NCI-H524 (cell line): ENCODE results near the gene ZSWIM1.
"Not testable (repeated sequence)": the region's sequence is repeated elsewhere in the genome, so short reads cannot be mapped to it uniquely, and the experiment has no call there.

Source experiments
- DNase-seq, 2 experiments: peaks; one replicate each; lab custom pipeline; 2025; lab: John Stamatoyannopoulos, UW

Gene ZSWIM1

DNA sequence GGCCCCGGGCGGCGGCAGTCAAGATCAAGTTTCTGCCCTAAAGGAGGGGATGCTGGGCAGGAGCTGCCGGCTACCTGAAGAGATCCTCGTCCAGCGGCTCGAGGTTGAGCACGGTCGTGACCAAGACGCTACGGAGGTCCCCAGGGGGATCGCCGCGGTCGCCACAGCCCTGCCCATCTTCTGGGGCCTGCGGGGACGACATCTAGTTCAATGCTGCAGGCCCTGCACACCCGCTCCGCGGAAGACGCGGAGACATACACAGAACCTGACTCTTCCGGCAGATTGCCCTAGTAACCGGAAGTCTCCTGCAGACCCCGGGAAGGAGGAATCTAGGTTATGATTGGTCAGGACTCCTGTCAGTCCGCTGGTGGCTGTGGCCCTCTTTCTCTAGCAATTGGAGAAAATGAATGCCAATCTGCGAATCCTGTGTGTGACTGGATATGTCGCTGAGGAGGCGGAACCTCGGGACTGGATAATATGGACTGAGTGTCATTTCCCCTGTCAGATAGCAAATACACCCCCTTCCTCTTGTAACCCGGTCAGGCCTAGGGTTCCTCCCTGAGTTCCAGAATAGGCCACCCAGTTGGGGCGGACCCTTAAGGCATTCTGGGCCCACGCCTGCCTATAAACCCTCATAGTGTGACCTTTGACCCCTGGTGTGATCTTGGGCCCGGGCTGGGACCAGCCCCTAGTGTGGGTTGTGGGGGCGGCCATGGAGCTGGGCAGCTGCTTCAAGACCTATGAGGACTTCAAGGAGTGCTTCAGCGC is 23.7 kb upstream of the ZSWIM1 start, which contains the start of the genes ACOT8 and ZSWIM3:
ACOT8 (minus strand) TSS at position 279 of the 768 bp plus-strand sequence; CDS start at position 202, 77 bp downstream.
ZSWIM3 (plus strand) TSS at position 501 of the 768 bp plus-strand sequence; CDS start at position 713, 212 bp downstream.
- DNase-seq: peak; percentile 100

DNA sequence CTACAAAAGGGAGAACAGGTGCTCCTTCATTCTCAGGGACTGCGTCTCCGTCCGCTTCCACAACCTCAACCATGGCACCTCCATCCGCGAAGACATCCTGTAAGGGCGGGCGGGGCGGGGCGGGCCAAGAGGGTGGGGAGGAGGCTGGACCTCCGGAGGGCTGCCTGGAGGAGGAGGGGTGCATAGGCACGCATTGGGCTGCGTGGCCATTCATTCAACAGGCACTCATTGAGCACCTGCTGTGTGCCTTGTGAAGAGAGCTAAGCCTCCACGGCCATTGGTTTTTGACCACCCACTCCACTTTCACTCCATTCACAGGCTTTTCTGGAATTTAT is 23.2 kb upstream of the ZSWIM1 start:
- DNase-seq: no peak

DNA sequence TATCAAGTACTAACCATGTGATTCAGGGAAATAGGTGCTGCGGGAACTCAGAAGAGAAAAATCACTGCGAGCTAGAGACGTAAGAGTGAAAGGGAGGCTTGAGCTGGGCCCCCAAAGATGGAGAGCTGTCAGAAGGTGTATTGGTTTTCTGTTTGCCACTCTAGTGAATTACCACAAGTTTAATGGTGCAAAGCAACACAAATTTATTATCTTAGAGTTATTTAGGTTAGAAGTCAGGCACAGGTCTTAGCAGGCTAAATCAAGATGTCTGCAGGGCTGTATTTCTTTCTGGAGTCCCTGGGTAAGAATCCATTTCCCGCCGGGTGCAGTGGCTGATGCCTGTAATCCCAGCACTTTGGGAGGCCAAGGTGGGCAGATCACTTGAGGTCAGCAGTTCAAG is 21.1 kb upstream of the ZSWIM1 start:
- no peak for DNase-seq

DNA sequence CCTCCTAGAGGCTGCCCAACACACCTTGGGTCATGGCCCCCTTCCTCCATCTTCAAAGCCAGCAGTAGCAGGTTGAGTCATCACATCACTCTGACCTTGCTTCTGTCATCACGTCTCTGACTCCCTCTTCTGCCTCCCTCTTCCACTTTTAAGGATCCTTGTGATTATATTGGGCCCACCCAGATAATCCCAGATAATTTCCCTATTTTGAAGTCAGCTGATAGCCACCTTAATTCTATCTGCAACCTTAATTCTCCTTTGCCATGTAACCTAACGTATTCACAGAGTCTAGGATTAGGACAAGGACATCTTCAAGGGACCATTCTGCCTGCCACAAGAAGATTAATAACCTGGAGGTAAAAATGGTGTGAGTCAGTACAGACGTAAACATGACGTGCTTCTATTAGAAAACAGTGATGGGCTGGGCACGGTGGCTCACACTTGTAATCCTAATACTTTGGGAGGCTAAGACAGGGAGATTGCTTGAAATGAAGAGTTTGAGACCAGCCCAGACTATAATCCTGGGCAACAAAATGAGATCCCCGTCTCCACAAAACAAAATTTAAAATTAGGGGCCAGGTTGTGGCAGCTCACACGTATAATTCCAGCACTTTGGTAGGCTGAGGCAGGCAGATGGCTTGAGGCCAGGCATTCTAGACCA is 20.3 kb upstream of the ZSWIM1 start:
- DNase-seq: peak in 1 of 2 experiments; percentile 35

DNA sequence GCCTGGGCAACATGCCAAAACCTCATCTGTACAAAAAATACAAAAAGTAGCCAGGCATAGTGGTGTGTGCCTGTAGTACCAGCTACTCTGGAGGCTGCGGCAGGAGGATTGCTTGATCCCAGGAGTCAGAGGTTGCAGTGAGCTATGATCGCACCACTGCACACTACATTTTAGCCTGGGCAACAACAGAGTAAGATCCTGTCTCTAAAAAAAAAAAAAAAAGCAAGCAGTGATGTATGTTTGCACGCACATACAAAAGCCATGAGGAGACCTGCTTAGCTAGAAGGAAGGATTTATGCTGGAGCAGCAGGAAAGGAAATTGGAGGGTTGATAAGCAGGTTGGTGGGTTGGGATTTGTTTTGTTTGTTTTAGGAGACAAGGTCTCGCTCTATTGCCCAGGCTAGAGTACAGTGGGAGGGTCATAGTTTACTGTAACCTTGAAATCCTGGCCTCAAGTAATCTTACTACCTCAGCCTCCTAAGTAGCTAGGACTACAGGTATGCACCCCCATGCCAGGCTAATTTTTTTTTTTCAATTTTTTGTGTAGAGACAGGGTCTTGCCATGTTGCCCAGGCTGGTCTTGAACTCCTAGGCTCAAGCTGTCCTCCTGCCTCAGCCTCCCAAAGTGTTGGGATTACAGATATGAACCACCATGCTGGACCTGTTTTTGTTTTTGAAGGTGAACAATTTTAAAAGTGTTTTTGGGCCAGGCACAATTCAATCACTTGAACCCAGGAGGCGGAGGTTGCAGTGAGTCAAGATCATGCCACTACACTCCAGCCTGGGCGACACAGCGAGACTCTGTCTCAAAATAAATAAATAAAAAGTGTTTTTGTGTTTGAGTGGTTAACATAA is 19.6 kb upstream of the ZSWIM1 start:
- peak in 1 of 2 experiments; percentile 4 for DNase-seq

DNA sequence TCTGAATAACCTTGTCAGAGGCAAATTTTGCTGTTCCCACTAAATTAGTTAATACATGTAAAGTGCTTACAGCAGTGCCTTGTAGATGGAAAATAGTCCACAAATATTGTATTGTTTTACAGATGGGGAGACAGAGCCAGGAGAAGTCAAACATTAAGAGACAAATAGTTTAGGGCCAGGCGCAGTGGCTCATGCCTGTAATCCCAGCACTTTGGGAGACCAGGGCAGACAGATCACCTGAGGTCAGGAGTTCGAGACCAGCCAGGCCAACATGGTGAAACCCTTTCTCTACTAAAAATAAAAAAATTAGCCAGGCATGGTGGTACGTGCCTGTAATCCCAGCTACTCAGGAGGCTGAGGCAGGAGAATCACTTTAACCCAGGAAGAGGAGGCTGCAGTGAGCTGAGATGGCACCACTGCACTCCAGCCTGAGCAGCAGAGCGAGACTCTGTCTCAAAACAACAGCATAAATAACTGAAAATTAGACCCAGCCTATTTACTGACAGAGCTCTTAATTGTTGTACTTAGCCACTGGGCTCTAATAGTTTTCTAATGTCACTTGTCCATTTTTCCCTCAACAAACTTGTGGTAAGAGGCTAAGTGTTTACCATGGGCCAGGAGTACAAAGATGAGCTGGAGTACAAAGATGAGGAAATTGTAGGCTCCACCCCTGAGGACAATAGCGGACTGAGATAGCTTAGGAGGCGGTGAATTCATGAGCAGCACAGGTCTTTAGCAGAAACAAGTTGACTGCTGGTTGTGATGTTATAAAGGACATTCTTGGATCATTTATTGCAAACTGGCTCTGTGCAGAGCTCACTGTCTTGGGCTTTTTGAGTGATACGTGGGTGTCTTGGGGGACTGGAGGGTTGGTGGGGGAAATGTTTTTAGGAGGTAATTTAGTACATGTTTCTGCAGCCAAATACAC is 17.2 kb upstream of the ZSWIM1 start:
- no peak for DNase-seq

DNA sequence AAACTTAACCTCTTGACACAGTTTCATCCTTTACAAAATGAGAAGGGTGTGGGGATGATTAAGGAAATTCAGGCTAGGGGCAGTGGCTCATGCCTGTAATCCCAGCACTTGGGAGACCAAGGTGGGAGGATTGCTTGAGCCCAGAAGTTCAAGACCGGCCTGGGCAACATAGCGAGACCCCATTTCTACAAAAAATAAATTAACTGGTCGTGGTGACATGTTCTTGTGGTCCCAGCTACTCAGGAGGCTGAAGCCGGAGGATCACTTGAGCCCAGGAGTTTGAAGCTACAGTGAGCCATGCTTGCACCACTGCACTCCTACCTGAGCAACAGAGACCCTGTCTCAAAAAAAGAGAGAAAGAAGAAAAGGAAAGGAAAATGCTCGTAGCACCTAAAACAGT is 14.6 kb upstream of the ZSWIM1 start:
- no peak for DNase-seq

DNA sequence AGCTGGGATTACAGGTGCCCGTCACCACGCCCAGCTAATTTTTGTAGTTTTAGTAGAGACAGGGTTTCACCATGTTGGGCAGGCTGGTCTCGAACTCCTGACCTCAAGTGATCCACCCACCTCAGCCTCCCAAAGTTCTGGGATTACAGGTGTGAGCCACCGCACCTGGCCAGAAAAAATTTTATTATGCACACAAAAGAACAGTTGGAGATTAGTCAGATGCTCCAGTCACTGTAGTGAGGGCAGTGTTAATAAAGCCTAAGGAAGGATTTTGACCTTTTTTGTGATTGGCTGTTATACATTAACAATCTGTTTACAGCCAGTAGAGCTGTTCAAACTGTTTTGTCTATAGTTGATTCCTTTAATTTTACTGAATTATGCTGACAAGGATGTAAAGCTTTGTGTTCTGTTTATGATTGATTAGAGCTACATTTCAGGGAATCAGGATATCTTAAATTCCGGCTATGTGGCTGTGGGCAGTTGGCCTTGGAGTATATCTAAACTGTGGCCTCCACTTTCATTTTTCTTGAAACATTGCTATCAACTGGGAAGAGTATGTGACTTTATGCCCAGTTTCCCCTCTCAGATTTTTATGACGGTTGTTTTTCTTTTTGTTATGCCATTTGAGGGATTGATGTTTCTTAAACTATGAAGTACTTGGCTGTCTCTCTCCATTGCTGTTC is 13.8 kb upstream of the ZSWIM1 start:
- no peak for DNase-seq

DNA sequence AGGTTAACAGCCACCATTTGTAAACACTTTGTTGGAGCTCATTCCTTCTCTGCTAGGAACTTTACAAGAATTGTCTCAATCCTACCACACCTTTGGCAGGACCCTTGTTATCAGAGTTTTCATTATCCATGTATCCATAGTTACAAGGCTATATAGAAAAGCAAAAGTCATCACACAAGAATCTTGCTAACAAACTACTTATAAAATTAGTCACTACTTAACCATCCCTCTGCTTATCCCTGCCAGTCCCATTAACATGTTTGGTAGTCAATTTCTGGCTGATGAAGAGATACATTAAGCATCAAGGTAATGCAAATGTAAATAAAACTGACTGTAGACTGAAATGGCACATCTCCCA is 13.2 kb upstream of the ZSWIM1 start:
- no peak for DNase-seq

DNA sequence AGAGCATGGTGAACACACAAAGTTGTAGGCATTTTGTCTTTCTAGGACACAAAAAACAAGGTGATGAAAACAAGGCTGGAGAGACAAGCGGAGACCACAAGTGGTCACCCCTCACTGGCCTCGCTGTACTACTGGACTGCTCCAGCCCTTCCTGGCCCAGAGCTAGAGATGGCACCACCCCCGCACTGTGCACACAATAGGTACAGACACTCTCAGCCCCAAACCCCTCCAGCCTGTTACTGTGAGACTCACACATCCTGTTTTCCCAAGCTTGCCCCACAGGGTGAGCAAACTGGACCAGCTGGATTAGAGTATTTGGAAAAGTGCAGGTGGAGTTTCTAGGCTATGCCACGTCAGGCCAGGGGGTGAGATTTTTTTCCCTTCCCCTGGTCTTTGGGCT is 8.4 kb upstream of the ZSWIM1 start:
- no peak for DNase-seq

DNA sequence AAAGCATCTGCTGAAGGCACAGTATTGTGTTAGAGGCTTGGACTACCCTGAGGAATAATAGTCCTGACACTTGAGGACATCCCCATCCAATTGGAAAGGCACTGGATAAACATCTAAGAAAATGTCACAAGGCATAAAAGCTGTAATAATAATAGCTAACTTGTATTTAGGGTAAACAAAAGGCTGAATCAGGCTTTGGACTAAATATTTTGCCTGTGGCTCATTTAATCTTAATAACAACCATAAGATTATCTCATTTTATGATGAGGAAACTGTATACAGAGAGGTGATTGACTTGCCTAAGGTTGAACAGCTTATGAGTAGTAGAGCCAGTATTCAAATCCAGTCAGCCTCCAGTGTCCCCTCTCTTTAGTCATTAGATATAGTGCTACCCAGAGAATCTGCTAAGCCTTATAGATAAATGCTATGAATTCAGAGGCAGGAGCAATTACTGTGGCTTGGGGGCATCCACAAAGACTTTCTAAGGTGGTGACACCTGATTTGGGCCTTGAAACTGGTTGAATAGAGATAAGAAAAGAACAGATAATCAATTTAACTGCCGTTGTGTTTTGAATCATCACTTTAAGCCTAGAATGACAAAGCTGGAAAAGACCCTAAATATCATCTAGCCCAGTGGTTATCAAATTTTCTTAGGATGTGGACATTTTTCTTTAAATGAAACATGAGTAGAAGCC is 7.5 kb upstream of the ZSWIM1 start:
- DNase-seq: no peak

DNA sequence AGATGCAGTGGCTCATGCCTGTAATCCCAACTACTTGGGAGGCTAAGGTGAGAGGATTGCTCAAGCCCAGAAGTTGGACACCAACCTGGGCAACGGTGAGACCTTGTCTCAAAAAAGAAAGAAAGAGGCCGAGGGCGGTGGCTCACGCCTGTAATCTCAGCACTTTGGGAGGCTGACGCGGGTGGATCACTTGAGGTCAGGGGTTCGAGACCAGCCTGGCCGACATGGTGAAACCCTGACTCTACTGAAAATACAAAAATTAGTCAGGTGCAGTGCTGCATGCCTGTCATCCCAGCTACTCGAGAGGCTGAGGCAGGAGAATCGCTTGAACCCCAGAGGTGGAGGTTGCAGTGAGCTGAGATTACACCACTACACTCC is 6.9 kb upstream of the ZSWIM1 start:
- not testable (repeated sequence) for DNase-seq

DNA sequence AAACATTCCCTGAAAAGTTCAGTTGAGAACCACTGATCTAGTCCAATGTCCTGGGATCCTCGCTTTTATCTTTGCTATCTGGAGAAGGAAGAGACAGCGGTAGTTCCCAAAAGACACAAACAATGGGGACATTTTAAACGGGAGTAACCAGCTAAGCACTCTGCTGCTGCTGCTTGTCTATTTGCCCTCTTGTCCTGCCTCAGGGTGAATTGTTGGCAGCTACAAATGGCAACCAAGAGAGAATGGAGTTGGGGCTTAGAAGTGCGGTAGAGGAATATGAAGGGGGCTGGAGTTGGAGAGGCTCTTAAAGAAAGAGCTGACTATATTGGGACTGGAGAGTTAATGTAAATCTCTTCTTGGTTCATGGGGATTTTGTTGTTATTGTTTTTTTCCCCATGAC is 6.5 kb upstream of the ZSWIM1 start:
- no peak for DNase-seq

DNA sequence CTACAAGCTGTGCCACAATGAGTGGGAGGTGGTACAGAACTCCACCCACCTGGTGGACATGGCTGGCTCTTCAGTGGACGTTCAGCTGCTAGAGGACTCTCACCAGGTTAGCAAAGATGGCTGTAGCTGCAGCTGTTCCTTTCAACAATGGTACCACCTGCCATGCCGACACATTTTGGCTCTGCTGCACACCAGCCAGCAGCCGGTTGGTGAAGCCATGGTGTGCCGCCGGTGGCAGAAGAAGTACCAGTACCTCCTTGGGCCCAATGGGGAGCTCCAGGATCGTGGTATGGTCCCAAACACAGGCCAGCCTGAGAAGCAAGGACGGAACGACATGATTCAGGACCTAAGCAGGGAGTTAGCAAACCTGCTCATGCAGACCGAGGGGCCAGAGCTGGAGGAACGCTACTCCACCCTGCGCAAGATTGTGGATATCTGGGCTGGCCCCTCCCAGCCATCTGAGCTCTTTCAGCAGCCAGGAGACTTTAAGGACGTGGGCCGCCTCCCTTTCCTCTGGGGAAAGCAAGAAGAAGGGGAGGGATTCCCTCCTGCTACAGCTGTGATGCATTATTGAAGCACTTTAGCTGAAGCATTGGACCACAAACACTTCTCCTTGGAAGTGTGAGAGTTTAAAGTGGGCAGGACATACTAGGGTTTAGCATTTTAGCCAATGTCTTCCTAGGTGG is 2.8 kb upstream of the ZSWIM1 start:
- peak in 1 of 2 experiments; percentile 13 for DNase-seq

DNA sequence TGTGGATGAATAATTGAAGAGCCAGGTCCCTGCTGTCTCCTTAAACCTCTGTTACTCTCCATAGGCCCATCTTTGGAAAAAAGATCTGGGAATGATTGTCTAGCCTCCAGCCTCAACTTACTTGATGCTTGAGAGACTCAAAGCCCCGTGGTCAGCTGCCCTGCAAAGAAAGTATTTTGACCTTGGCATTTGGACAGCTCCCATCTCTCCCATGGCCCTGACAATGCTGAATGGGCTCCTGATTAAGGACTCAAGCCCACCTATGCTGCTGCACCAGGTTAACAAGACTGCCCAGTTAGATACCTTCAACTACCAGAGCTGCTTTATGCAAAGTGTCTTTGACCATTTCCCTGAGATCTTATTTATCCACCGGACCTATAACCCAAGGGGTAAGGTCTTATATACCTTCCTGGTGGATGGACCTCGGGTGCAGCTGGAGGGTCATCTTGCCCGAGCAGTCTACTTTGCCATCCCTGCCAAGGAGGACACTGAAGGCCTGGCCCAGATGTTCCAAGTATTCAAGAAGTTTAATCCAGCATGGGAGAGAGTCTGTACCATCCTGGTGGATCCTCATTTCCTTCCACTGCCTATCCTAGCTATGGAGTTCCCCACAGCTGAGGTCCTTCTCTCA is 1.6 kb downstream of the ZSWIM1 start:
- no peak for DNase-seq

DNA sequence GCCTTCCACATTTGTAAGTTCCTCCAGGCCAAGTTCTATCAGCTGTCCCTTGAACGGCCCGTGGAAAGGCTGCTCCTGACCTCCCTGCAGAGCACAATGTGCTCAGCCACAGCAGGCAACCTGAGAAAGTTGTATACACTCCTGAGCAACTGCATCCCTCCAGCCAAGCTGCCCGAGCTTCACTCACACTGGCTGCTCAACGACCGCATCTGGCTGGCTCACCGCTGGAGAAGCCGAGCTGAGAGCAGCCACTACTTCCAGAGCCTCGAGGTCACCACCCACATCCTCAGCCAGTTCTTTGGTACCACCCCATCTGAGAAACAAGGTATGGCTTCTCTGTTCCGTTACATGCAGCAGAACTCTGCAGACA is 2.1 kb downstream of the ZSWIM1 start:
- DNase-seq: no peak

DNA sequence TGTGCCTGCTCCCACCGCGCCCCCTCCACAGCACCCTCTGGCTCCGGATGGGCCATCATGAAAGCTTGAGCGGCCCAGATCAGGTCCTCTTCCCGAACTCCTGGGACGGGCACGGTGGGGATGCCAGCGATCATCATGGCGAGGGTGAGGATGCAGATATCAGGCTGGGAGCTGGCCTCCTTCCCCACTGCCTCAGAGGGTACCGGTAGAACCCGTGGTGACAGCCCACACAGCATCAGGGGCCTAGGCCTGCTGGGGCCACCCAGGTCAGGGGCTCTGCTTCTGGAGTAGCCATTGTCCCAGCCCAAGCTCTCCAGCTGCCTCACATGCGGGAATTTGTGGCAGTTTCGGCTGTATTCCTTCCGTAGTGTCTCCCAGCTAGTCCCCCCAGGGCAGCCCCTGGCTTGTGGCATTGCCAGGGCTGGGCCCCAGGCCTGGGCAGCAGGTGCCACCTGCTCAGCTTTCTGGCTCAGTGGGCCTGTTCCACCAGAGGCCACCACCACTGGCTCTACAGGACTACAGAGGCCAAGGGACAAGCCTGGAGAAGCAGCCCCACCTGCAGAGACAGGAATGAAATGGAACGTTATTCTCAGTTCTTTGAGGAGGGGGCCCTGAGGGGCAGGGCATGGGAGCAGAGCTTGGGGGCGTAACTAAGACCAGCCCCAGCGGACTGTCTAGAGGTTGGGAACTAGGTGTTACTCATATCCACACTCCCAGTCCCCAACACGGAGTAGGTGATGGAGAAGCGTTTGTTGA is 5.7 kb downstream of the ZSWIM1 start:
- DNase-seq: no peak

DNA sequence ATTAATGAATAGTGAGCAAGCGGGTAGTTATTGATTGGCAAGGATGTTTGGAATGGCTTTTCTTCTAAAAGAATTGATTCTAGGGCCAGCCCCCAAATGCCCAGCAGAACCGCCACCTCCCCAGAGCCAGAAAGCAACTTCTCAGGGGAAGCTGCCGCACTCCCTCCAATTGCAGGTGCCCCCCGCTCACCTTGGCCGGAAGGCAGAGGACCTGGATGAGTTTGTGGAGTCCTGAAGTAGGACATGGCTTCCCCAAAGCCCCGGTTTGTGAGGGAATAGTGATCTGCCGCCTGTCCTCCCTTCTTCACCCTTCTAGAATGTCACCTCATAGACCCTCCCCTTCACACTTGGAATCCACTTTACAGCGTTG is 6.3 kb downstream of the ZSWIM1 start, which contains the start of gene SPATA25:
SPATA25 (minus strand) TSS at position 277 of the 370 bp plus-strand sequence; CDS start at position 245, 32 bp downstream.
- DNase-seq: no peak

DNA sequence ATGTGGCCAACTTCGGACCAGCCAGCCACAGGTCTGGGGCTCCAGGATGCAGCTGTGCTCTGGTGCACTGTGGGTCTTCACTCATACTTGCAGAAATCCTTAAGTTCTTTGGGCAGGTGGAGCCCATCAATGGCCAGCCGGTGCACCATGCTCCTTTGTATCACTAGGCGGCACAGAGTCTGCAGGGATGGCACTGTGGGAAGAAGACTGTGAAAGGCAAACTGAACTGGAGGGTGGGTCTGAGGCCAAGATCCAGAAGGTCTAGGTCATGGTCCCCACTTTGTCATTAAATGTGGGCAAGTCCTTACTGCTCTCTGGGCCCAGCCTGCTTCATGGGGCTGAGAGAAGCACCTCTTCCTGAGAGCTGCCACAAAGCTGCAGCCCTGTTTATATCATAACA is 7.7 kb downstream of the ZSWIM1 start:
- DNase-seq: no peak
